ENCODE data around the gene MDH1.
"Not testable (repeated sequence)": the region's sequence is repeated elsewhere in the genome, so short reads cannot be mapped to it uniquely, and the experiment has no call there.

Gene MDH1

DNA sequence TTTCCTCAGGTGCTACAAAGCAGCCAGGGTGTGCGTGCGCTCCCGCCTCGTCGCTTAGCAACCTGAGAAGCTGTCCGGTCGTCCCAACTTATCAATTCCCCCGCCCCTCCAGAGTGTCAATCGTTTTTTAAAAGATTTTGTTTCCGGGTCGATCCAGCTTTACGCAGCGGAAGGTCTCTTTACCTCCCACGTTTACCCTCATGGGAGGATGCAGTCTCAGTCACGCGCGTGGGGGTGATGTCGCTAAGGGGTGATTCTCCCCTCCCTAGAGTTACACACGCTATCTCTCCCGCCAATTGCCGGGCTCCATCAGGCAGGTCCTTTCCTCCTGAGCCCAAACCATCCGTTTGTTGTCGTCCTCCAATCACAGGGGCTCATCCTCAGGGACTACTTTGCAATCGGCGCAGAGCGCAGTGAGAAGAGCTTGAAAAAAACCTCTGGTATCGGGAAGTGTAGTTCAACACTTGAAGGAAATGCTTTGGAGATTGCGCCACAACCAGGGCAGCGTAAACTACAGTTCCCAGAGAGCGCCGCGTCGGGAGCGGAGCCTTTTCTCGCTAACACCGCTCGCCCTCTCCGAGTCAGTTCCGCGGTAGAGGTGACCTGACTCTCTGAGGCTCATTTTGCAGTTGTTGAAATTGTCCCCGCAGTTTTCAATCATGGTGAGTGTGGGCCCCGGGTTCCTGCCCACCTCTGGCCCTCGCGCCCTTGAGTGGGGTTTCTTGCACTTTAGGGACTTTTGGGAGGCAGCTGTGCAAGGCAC, at the start of gene MDH1, which contains the start of gene WDPCP:
TSS of gene MDH1 (plus strand) at position 579 of the 763 bp plus-strand sequence. CDS start at position 660, 81 bp downstream.
TSS of gene WDPCP (minus strand) at position 93 of the 763 bp plus-strand sequence. CDS start 206 bp downstream, outside the sequence.
- peak; percentile 99 for DNase-seq

- DNase-seq = no peak
These were observed 49.2 kb upstream of the MDH1 start for GRCh38 chr2:63539416-63540162.

DNA sequence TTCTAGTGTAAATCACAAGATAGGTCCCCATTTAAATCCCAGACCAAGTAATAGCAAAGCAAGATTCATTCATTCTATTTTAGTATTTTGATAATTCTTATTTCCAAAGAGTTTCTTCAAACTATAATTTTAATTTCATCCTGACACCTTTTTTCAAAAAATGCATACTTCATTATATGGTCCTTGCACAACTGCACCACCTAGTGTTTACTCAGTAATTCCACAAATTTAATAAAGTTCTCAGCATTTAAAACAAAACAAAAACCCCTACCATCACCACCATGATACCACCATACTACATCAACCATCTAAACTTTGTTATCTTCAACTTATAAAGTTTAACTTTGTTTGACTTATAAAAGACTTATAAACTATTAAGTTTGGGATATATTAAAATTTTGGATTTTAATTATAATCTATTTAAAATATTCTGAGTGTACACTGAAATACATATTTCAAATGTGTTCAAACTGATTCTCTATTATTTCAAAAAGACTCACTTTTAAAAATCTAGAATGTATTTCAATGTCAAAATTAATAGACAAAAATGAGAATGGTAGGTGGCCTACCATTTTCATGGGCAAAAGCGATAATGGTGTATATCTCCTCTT, 44.6 kb upstream of the MDH1 start:
- no peak for DNase-seq

- no peak for DNase-seq
These were observed 43.7 kb upstream of the MDH1 start for GRCh38 chr2:63545023-63545422.

DNA sequence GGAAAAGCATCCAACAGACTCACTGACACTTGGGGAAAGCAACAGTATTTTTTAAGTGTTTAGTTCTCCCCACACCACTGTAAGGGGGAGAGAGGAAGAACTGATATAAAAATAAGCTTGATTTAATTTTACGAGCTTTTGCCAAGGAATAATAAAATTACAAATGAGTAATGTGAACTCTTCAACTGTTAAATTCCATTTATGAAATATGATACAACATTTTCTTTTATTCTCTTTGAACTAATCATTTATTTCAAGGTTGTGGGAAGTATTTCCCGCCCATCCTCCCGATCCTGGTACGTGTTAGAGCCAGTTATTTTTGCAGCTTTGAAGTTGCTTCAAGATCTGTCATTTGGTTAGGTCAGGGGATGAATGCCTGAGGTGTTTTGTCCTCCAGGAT, 35.7 kb upstream of the MDH1 start:
- no peak for DNase-seq

DNA sequence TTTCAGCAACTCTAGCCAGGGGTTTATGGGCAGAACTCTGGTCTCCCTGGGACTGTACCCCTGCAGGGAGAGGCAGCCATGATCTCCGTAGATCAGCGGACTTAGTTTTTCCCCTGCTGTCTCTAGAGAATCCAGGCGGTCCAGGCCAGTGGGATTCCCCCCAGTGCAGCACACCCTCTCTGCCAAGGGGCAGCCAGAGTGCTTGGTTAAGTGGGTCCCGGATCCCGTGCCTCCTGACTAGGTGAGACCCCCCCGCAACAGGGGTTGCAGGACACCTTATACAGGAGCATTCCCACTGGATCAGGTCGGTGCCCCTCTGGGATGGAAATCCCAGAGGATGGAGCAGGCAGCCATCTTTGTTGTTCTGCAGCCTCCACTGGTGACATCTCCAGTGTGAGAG, 33.5 kb upstream of the MDH1 start:
- no peak for DNase-seq

DNA sequence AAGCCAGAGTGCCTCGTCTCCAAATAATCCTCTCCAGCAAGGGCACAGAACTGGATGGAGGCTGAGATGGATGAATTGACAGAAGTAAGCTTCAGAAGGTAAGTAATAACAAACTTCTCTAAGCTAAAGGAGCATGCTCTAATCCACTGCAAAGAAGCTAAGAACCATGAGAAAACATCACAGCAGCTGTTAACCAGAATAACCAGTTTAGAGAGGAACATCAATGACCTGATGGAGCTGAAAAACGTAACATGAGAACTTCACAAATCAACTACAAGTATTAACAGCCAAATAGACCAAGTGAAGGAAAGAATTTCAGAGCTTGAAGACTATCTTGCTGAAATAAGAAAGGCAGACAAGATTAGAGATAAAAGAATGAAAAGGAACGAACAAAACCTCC, 32.8 kb upstream of the MDH1 start:
- no peak for DNase-seq

DNA sequence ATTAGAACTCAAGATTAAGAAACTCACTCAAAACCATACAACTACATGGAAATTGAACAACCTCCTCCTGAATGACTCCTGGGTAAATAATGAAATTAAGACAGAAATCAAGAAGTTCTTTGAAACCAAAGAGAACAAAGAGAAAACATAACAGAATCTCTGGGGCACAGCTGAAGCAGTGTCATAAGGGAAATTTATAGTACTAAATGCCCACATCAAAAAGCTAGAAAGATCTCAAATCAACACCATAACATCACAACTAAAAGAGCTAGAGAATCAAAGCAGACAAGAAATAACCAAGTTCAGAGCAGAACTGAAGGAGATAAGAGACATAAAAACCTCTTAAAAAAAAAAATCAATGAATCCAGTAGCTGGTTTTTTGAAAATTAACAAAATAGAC, 30.9 kb upstream of the MDH1 start:
- not testable (repeated sequence) for DNase-seq

- DNase-seq = not testable (repeated sequence)
These were observed 29.8 kb upstream of the MDH1 start for GRCh38 chr2:63558922-63559321.

DNA sequence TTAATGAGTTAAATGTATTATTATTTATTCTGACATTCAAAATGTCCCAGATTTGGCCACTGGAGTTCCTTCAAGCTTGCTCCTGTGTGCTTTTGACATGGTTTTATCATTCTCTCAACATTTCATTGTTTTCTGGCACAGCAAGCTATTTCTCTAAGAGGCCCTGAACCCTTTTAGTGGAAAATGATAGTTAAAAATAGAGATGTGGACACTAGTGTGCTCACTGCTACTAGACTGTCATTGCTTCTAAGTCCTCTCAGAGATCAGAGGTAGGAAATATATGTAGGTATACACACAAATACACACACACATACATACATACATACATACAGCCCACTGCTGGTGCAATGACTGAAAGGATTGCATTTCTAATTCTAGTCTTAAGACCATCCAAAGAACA, 26.0 kb upstream of the MDH1 start:
- no peak for DNase-seq

DNA sequence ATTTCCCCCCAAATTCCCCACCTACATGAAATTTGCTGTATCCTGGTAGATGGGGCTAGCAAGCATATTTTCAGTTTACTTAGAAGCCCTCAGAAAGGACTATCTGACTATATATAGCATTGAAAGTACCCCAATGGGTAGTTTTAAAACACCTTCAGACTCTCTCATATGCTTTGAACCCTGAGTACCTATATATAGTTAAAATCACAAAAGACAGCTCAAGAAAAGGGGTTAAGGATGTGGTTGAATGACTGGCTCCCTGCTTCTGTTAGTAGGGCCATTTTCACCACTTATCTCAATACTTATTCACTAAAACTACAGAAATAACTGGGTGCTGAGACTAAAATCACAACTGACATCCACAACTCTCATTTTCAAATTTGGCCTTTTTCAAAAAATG, 19.0 kb upstream of the MDH1 start:
- no peak for DNase-seq

GRCh38 chr2:63571291-63571690, 17.5 kb upstream of the MDH1 start:
- no peak for DNase-seq

DNA sequence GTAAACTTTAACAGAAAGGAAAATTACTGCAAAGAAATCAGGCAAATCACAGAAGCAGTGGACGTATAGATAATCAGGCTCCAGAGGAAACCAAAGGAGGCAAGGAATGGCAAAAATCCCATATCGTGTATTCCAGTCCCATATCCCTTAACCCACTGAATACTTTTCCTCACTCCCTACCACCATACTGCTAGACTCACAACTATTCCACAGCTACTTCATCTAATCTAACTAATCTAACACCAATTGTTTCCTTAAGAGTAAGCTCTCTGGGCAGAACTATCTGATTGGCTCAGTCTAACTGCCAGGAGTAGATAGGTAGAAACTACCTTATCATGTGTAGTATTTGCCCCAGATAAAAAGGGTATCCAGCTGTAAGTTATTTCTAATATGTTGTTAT, 16.8 kb upstream of the MDH1 start:
- DNase-seq = no peak

- not testable (repeated sequence) for DNase-seq
These were observed 15.7 kb upstream of the MDH1 start for GRCh38 chr2:63573026-63573425.

- not testable (repeated sequence) for DNase-seq
These were observed 14.9 kb upstream of the MDH1 start for GRCh38 chr2:63573726-63574345.

DNA sequence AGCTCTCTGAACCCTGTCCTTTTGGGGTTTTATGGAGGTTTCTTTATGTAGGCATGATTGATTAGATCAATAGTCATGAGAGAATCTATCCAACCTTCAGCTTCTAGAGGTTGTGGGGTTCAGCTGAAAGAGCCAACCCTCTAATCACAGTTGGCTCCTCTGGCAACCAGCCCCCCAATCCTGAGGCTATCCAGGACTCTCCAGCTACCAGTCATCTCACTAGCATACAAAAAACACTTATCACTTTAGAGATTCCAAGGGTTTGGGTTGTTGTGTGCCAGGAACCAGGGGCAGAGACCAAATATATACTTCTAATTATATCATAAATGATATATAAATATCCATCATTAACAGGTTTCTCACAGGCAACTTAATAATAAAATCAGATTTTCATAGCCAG, 12.2 kb upstream of the MDH1 start:
- DNase-seq = no peak

- no peak for DNase-seq
These were observed 10.0 kb upstream of the MDH1 start for GRCh38 chr2:63578767-63579166.

DNA sequence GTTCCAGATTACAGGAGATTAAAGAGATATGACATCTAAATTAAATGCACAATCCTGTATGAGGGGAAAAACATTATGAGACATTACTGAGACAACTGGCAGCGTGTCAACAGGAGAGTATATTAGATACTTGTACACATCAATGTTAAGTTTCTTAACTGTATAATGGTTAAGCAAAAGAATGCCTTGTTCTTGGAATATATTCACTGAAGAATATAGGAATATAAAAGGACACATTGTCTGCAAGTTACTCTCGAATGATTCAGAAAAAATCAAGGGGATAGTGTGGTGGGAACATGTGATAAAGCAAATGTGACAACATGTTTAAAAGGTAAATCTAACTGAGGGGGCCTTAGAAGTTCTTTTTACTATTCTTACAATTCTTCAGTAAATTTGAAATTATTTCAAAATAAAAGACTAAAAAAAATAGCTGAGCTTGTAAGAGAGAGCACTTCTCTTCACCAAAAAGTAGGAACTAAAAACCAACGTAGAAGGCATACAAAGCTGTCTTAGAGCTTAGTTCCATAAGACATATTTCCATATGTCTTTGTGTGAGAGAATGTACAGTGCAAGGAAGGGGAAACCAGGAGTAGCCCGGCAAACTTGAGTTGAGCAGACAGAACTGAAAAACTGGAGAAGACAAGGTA, 8.0 kb upstream of the MDH1 start:
- DNase-seq = no peak

- DNase-seq = no peak
These were observed 7.3 kb upstream of the MDH1 start for GRCh38 chr2:63581298-63581961.

- DNase-seq = no peak
These were observed 5.9 kb upstream of the MDH1 start for GRCh38 chr2:63582873-63583272.

DNA sequence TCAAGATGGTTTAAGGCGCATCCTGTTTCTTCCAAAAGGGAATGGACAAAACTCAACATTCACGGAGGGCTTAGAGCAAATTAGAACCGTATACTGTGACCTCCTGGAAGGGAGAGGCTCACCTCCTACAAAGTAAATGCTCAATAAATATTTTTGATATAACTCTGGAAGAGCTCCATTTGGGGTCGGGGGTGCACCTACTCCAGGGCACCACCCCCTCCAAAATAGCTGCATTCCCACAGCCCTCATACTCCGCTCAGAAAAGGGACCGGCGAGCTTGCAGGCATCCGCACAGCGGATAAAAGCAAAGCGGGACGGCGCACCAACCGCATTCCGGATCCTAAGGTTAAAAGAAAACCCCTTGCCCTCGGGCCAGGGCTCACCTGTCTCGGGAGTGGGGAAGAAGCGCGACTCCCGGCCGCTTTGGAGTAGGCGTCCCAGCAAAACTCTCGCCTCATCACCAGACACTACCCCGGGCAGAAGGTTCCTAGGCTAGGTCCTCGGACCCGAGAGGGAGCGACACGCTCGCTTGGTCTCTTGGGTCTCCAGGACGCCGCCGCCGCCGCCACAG, 864 bp upstream of the MDH1 start:
- no peak for DNase-seq
